NCI-H146 treated with DMSO at 0.1 percent for 48 hours (cell line): ENCODE measurements around the gene OR8A1.
"Not testable (repeated sequence)": the region's sequence is repeated elsewhere in the genome, so short reads cannot be mapped to it uniquely, and the experiment has no call there.

ENCODE experiments used
- DNase-seq: peaks from one replicate; lab custom pipeline; 2025; ENCODE audit not compliant: unreplicated experiment; lab: John Stamatoyannopoulos, UW

OR8A1 gene

DNA sequence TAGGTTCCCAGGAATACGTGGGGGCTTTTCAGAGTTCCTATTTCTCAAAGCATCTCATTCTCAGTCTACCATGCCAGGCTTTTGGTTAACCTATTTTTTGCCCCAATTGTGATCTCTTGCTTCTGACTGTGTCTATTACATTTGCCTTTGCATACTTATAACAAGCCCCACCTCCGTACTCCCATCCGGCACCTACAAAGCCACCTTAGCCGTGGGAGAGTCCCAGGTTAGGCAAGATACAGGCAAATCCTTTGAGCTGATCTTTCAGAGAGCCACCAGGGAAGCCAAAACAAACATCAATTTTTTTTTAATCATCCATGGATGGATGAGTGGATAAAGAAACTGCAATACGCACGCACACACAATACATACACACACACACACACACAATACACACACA is 22.8 kb downstream of the OR8A1 start:
- no peak for DNase-seq

DNA sequence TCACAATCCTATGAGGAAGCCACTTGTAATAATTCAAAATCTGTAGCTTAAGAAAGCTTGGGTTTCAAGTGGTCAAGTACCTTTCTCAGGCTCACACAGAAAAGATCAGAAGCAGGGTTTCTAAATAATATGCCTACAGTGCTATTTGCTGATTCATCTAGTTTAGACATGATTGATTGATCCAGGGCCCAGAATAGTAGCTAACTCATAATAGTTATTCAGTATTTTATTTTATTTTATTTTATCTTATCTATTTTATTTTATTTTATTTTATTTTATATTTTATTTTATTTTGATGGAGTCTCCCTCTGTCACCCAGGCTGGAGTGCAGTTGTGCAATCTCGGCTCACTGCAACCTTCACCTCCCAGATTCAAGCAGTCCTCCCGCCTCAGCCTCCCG is 25.5 kb downstream of the OR8A1 start:
- no peak for DNase-seq

DNA sequence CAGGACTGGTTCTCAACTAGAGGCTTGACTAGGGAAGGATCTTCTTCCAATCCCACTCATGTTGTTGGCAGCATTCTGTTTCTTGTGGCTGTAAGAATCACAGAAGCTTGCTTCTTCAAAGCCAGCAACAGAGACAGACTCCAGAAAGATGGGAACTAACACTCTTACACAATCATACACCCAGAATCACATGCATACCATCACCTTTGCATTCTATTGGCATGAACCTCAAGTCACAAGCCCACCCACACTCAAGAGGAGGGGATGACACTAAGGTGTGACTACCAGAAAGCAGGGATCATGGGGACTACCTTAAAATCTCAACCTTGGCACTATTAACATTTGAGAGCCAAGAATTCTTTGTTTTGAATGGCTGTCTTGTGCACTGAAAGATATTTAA is 27.8 kb downstream of the OR8A1 start:
- DNase-seq = no peak

DNA sequence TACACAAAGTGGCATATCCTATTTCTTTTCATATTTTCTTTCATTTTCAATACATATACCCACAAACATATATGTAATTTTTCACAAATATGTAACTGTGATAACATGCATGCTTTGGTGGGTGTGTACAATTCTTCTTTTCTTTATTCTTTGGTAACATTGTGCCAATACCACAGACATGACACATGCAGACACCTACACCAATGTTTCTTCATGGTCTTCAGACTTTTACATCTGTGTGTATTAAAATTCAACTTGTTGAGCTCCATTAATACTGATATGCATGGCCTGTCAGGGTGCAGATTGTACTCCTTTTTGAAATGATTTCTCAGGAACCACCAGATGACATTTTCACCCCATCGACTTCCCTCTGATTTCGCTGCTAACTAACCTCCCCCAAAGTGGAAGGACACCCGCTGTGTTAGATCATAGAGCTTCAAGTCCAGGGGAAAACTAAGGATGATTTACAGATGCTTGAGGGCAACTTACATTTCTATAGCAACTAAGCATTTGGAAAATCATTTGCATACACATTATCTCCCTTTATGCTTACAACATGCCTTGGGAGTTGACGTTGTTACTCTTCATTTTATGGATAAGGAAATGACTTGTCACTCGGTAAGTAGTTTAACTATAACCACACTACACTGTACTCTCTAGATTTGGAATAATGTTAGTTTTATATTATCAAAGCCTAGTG is 31.0 kb downstream of the OR8A1 start:
- no peak for DNase-seq

DNA sequence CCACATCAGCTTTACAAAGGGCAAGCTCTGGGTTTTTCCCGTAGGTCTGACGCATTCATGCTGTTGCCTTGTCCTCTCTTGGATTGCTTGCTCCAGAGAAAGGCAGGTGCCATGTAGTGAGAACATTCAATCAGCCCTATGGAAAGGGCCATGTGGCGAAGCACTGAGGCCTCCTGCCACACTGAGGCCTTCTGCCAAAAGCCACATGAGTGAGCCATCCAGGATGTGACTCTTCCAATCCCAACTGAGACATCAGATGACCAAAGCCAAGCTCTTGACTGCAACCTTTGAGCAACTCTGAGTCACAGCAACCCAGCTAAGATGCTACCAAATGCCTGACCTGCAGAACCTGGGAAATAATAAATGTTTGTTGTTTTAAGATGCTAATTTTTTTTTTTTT is 32.4 kb downstream of the OR8A1 start:
- DNase-seq = no peak

DNA sequence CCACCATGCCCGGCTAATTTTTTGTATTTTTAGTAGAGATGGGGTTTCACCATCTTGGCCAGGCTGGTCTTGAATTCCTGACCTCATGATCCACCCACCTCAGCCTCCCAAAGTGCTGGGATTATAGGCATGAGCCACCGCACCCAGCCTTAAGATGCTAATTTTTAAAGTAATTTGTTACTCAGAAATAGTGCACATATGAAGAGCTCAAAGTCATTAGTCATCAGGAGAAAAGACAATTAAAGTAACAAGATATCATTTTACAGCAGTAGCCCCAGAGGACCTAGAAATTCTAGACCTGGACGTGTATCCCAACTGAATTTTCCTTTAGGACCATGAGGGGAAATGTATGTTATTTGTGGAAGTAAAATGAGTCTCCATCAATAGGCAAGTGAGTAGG is 32.9 kb downstream of the OR8A1 start:
- not testable (repeated sequence) for DNase-seq

DNA sequence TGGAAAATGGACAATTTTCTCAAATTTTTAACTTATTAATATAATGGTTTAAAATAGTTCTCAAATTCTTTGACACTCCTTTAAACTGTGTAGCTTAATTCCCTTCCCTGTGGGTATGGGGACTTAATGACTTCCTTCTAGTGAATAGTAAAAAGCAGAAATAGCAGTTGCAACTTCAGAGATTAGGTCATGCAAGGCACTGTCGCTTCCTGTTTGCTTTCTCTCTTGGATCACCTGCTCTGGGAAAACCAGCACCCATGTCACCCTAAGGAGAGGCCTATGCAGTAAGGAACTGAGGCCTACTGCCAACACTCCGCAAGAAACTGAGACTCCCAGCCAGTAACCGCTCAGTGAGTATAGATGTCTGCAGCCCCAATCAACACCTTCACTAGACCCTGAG is 35.9 kb downstream of the OR8A1 start:
- no peak for DNase-seq

DNA sequence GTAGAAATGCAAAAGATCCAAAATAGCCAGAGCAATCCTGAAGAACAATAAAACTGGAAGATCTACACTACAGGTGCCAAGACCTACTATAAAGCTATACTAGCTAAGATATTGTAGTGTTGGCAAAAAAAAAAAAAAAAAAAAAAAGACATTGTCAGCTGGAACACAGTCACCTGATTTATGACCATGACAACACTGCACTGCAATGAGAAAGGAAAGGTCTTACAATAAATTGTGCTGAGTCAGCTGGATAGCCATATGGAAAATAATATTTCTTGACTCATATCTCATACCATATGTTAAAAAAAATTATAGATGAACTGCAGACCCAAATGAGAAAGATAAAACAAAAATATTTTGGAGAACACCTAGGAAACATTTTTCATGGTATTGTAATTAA is 38.4 kb downstream of the OR8A1 start:
- DNase-seq = no peak

DNA sequence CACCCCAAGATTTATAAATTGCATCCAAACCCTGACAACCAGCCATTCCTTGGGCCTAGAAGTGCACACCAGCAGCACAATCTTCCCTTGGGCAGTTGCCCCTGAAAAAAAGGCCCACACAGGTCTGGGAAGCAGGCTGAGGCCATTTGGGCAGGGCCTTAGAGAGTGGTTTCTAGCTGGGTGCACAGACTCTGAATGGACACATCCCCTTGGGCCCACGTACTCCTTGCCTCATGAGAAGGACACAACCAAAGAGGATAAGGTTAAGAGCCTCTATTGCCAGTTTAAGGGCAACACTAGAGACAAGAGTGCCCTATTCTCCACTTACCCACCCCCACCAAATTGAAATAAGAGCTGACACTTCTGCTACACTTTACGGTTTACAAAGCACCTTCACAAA is 40.5 kb downstream of the OR8A1 start:
- DNase-seq = no peak

DNA sequence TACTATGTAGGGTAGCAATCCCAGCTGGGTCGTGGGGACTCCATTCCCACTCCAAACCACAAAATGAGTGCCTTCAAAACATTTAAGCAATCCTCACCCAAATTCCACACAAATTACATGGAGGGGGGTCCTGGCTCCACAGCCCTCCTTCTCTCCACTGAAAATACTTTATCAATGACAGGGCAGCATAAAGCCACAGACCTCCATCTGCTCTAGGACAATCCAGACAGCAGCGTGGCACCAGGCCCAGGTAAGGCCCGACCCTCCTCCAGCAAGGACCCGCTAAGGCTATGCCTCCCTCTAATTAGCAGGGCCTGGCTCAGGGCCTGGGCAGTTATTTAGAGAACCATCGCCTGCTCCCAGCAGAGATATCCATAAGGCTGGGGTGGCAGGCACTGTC is 41.3 kb downstream of the OR8A1 start, which contains the start of gene PANX3:
PANX3 (plus strand) TSS at position 365 of the 400 bp plus-strand sequence. CDS start 129 bp downstream, outside the sequence.
- no peak for DNase-seq

DNA sequence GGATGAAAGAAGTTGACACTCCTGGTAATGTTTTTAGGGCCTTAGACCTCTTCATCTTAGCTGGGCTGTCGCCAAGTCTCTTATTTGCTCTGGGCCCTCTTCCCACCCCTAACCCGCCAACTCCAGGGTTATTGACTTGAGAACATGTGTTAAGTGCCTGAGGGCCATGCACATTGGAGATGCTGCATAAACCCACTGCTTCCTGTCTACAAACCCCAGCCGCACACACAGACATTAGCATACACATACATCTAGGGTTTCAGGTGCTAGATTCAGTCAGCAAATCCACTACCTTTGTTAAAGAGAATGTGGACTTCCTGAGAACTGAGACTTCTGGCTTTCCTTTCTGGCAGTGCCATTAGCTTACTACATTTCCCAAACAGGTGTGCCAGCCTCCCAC is 42.2 kb downstream of the OR8A1 start:
- no peak for DNase-seq

DNA sequence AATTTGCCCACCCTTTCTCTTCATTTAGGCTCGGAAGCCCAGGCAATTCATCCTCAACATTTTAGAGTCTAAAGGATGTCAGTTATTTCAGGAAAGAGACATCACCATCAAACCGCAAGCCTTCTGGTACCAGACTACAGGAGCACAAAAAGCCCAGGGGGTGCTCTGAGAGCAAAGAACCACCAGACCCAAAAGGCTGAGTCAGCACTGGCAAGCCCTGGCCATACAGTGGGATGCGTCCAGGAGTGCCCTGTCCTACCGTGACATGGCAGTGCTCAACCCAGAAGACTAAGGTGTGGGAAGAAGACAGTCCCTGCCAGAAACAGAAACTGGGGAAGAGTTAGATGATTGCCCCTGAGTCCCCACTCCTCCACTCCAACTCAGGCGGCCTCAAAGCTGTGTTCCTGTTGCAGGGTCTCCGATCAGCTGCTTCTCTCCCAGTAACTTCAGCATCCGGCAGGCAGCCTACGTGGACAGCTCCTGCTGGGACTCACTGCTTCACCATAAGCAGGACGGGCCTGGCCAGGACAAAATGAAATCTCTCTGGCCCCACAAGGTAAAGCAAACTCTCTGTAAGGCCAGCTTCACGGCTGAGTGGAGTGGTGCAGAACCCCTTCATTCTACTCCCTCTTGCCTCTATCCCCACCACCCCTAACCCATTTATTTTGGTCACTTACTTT is 42.9 kb downstream of the OR8A1 start:
- DNase-seq = no peak

DNA sequence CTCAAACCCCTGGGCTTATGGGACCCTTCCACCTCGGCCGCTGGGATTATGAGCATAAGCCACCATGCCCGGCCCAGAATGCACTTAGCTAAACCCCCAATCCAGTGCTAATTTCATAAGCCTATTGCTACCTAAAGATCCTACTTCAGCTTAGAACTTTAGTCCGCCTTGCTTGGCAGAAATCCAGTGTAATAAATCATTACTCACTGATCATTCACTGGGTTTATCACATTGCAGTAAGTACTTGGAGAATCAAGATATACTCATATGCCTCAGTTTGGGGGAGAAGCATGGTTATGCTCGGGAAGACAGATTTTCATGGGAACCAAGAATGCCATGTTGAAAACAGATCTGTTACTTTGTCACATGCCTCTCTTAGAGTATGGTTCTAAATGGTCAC is 49.1 kb downstream of the OR8A1 start:
- no peak for DNase-seq
